ENCODE measurements around the gene KCTD11. TPM values are rescaled to one million over a fixed set of nuclear protein-coding genes. Genes with fewer than 3 reads are reported as not detected.
"Not testable (repeated sequence)": the region's sequence is repeated elsewhere in the genome, so short reads cannot be mapped to it uniquely, and the experiment has no call there.

Gene KCTD11
- total RNA-seq, 1 experiment from 2014 or later = 5.3 TPM

GRCh38 chr17:7332111-7332510 lies 19.9 kb upstream of the KCTD11 start:
- WGBS (ENCODE audit: extremely low coverage, insufficient read length, low lambda C conversion rate) = no CpG with 5 or more reads among the region's 7 CpGs
- H3K4me3 Mint-ChIP-seq = peak overlapping the region in 1 of 2 experiments; percentile 29; a peak in 1 of 5 replicates
- Histone ChIP-seq H2BK120ac (ENCODE audit: low read depth, low read length, poor library complexity, severe bottlenecking) (no peak overlapping the region), H4K91ac (ENCODE audit: insufficient read length, low read depth, low read length) (no peak overlapping the region), H3K27me3 (ENCODE audit: insufficient read depth, low read length) (no peaks in the 10 kb centered on the region), H3K23ac (ENCODE audit: insufficient read length, low read depth, low read length) (no peak overlapping the region), H3K56ac (ENCODE audit: insufficient read length, low read depth, low read length) (no peak overlapping the region), H4K5ac (ENCODE audit: insufficient read length, low read depth, low read length) (no peak overlapping the region), H3T11ph (ENCODE audit: low read length) (no peak overlapping the region), H3K79me2 (ENCODE audit: insufficient read depth, low read length) (peaks cover 2% of the 10 kb centered on the region; the same call in 1 of the 2 replicates), H3K79me1 (ENCODE audit: insufficient read depth, low read depth, low read length, poor library complexity, severe bottlenecking) (no peaks in the 10 kb centered on the region), H3K23me2 (ENCODE audit: insufficient read length, low read depth, low read length, poor library complexity, severe bottlenecking) (peaks cover 14% of the 10 kb centered on the region), H3K14ac (ENCODE audit: insufficient read depth, low read length) (no peak overlapping the region), H2AK5ac (ENCODE audit: insufficient read length, low read length) (no peak overlapping the region), H3K4me1 (ENCODE audit: insufficient read depth, low read length) (no peaks in the 10 kb centered on the region), H2BK12ac (ENCODE audit: insufficient read length, low read depth, low read length) (no peak overlapping the region), H4K20me1 (ENCODE audit: control insufficient read depth, insufficient read depth, insufficient read length) (no peaks in the 10 kb centered on the region), H2BK20ac (ENCODE audit: low read depth, low read length, poor library complexity, severe bottlenecking) (no peak overlapping the region), H3K18ac (ENCODE audit: insufficient read length, low read depth, low read length) (no peak overlapping the region), H3K4me2 (ENCODE audit: insufficient read depth, insufficient read length, low read length) (no peak overlapping the region), H2BK5ac (ENCODE audit: insufficient read length, low read length) (no peak overlapping the region), H2BK15ac (ENCODE audit: low read depth, low read length) (no peak overlapping the region), H3K9me3 (ENCODE audit: control insufficient read depth, low read depth, low read length) (no peaks in the 10 kb centered on the region), H3K27ac (ENCODE audit: insufficient read length, low read depth, low read length) (no peak overlapping the region), H4K8ac (replicated peaks; ENCODE audit: insufficient read length, low read depth, low read length) (no peak overlapping the region), H3K4ac (ENCODE audit: low read depth, low read length) (no peak overlapping the region), H2AFZ (ENCODE audit: low read length) (no peak overlapping the region), H3K9ac (ENCODE audit: extremely low read depth, insufficient read length, low read length) (no peak overlapping the region)
- peak overlapping the region in 1 of 3 experiments; percentile 38; a peak in 1 of 7 replicates for H3K27ac Mint-ChIP-seq
- no peaks in the 10 kb centered on the region; the same call in 1 of the 2 replicates for H3K27me3 Mint-ChIP-seq (ENCODE audit: low read depth)
- peaks cover 0 to under 1% (median 0%) of the 10 kb centered on the region in 3 experiments; a peak in 2 of 7 replicates for H3K36me3 Mint-ChIP-seq (ENCODE audit: insufficient read depth in 1 of 3, low read depth in 3 of 3)
- H3K9me3 Mint-ChIP-seq = no peaks in the 10 kb centered on the region
- DNase-seq = no peak
- no peak for TF ChIP-seq CTCF (conservative IDR thresholded peaks at IDR 0.05)
- peaks cover 30 to 41% of the 10 kb centered on the region in 2 experiments for H3K4me1 Mint-ChIP-seq

- not testable (repeated sequence) for H3K27ac ChIP-seq (ENCODE audit: insufficient read length, low read depth, low read length); H3K27me3 ChIP-seq (ENCODE audit: insufficient read depth, low read length); H2AFZ ChIP-seq (ENCODE audit: low read length); H3K18ac ChIP-seq (ENCODE audit: insufficient read length, low read depth, low read length); H3K9ac ChIP-seq (ENCODE audit: extremely low read depth, insufficient read length, low read length); H3K36me3 Mint-ChIP-seq (ENCODE audit: insufficient read depth in 1 of 3, low read depth in 3 of 3); H2BK5ac ChIP-seq (ENCODE audit: insufficient read length, low read length); H3K9me3 Mint-ChIP-seq; DNase-seq; H3K14ac ChIP-seq (ENCODE audit: insufficient read depth, low read length); H2AK5ac ChIP-seq (ENCODE audit: insufficient read length, low read length); H2BK120ac ChIP-seq (ENCODE audit: low read depth, low read length, poor library complexity, severe bottlenecking); H3K79me2 ChIP-seq (ENCODE audit: insufficient read depth, low read length); H3K56ac ChIP-seq (ENCODE audit: insufficient read length, low read depth, low read length); H3K9me3 ChIP-seq (ENCODE audit: control insufficient read depth, low read depth, low read length); H2BK15ac ChIP-seq (ENCODE audit: low read depth, low read length); H4K91ac ChIP-seq (ENCODE audit: insufficient read length, low read depth, low read length); H4K8ac ChIP-seq (replicated peaks; ENCODE audit: insufficient read length, low read depth, low read length); H3K23ac ChIP-seq (ENCODE audit: insufficient read length, low read depth, low read length); H3K4me2 ChIP-seq (ENCODE audit: insufficient read depth, insufficient read length, low read length); H3K27me3 Mint-ChIP-seq (ENCODE audit: low read depth); H3K4ac ChIP-seq (ENCODE audit: low read depth, low read length); H3T11ph ChIP-seq (ENCODE audit: low read length); H2BK20ac ChIP-seq (ENCODE audit: low read depth, low read length, poor library complexity, severe bottlenecking); H4K5ac ChIP-seq (ENCODE audit: insufficient read length, low read depth, low read length); H4K20me1 ChIP-seq (ENCODE audit: control insufficient read depth, insufficient read depth, insufficient read length); H3K4me1 ChIP-seq (ENCODE audit: insufficient read depth, low read length); H3K79me1 ChIP-seq (ENCODE audit: insufficient read depth, low read depth, low read length, poor library complexity, severe bottlenecking); H2BK12ac ChIP-seq (ENCODE audit: insufficient read length, low read depth, low read length)
- peaks cover 14% of the 10 kb centered on the region for H3K23me2 ChIP-seq (ENCODE audit: insufficient read length, low read depth, low read length, poor library complexity, severe bottlenecking)
- Mint-ChIP-seq H3K4me3 (peak overlapping the region in 1 of 2 experiments; percentile 29; a peak in 1 of 5 replicates), H3K27ac (peak overlapping the region in 1 of 3 experiments; percentile 38; a peak in 2 of 7 replicates), H3K4me1 (peaks cover 34 to 45% of the 10 kb centered on the region in 2 experiments)
- WGBS (ENCODE audit: extremely low coverage, insufficient read length, low lambda C conversion rate) = no CpG with 5 or more reads among the region's 14 CpGs
Observed at GRCh38 chr17:7332600-7333069, 19.3 kb upstream of the KCTD11 start.

Measured in H9 (cell line).